Karpas-422 (cell line): ENCODE data around the gene FOXG1. TPM values are rescaled to one million over a fixed set of nuclear protein-coding genes. Genes with fewer than 3 reads are reported as not detected.

ENCODE experiments used
- DNase-seq: peaks from one replicate; pipeline ENCODE4 v3.0.0-alpha.2; 2015
- H2AFZ ChIP-seq: fragments of 200-600 bp; sonication (generic); 2 replicates; pipeline ENCODE4 v1.6.1; 2014; ENCODE audit warnings: antibody characterized with exemption, low read length, mixed read lengths
- H3K27ac ChIP-seq: fragments of 200-600 bp; sonication (generic); 2 replicates; pipeline ENCODE4 v1.5.1; 2014; ENCODE audit warnings: mild to moderate bottlenecking, low read length, moderate library complexity
- H3K27me3 ChIP-seq: fragments of 200-600 bp; sonication (generic); 2 replicates; pipeline ENCODE4 v1.6.1; 2014; ENCODE audit warnings: low read length, mixed read lengths
- H3K36me3 ChIP-seq: fragments of 200-600 bp; sonication (generic); 2 replicates; pipeline ENCODE4 v1.6.1; 2014; ENCODE audit warnings: low read length, mixed read lengths; ENCODE audit not compliant: insufficient read depth
- H3K4me1 ChIP-seq: fragments of 200-600 bp; sonication (generic); 2 replicates; pipeline ENCODE4 v1.6.1; 2014; ENCODE audit warnings: mild to moderate bottlenecking, low read length, mixed read lengths
- H3K4me2 ChIP-seq: fragments of 200-600 bp; sonication (generic); 2 replicates; pipeline ENCODE4 v1.6.1; 2014; ENCODE audit warnings: low read length, low read depth, mild to moderate bottlenecking; ENCODE audit not compliant: poor library complexity, severe bottlenecking
- H3K4me3 ChIP-seq: fragments of 200-600 bp; sonication (generic); 2 replicates; pipeline ENCODE4 v1.5.1; 2014; ENCODE audit warnings: mild to moderate bottlenecking, antibody characterized with exemption, low read length, mixed read lengths
- H3K79me2 ChIP-seq: fragments of 200-600 bp; sonication (generic); 2 replicates; pipeline ENCODE4 v1.6.1; 2014; ENCODE audit warnings: mild to moderate bottlenecking, low read length, mixed read lengths
- H3K9ac ChIP-seq: fragments of 200-600 bp; sonication (generic); 2 replicates; pipeline ENCODE4 v1.6.0; 2014; ENCODE audit warnings: low read length
- H3K9me2 ChIP-seq: fragments of 200-600 bp; sonication (generic), shearing (Covaris generic); replicated peaks from 2 replicates; pipeline ENCODE4 v1.6.0; 2014; ENCODE audit warnings: mild to moderate bottlenecking, low read length, moderate library complexity; ENCODE audit not compliant: insufficient read depth
- H3K9me3 ChIP-seq: fragments of 300-700, 200-600 bp; sonication (generic); 2 replicates; pipeline ENCODE4 v1.6.1; 2014; ENCODE audit warnings: low read length, mixed read lengths
- H4K20me1 ChIP-seq: fragments of 200-600 bp; sonication (generic); 2 replicates; pipeline ENCODE4 v1.6.1; 2014; ENCODE audit warnings: mild to moderate bottlenecking, antibody characterized with exemption, low read length, low read depth; ENCODE audit not compliant: insufficient read depth
- total RNA-seq: library from RNA; depleted of rRNA; stranded (reverse); fragments of >200 nt; shearing (Covaris generic); gene quantifications from 2 replicates; pipeline ENCODE4 v1.2.3, GENCODE V29; 2014; ENCODE audit warnings: low replicate concordance

Gene FOXG1
- total RNA-seq, 1 experiment from 2014 or later, result not detected

DNA sequence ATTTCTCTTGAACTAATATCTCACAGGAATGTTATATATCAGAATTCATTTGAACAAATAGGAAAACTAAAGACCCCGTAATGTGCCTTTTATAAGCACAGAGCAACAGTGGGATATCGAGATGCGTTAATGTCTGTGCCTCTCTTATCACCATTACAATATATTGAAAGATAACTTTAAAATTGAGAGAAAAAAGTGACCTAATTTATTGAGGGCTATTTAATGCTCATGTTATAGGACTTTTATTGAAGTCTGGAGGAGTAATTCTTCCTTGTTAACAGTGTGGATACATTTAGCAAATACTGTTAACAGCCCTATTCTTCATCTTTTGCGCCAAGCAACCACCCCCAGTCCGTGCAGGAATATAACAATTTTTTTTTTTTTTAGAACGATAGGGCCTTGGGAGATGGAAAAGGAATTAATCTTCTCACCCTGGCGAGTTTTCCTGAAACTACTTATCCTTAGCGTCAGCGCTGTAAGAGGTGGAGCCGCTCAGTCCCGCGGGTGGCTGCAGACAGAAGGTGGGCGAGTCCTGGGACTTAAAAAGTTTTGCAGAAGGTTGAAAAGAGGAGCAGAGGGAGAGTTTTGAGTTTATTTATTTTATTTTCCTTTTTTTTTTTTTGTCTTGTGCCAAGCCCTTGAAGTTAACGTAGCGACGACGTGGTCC, 11.0 kb downstream of the FOXG1 start:
- Histone ChIP-seq H3K4me3 (no peak overlapping the region), H3K9me2 (no peaks in the 10 kb centered on the region), H3K79me2 (no peaks in the 10 kb centered on the region), H4K20me1 (no peaks in the 10 kb centered on the region), H3K27ac (no peak overlapping the region), H3K4me2 (no peak overlapping the region), H2AFZ (no peak overlapping the region), H3K9me3 (peaks cover 67% of the 10 kb centered on the region), H3K27me3 (no peaks in the 10 kb centered on the region), H3K36me3 (no peaks in the 10 kb centered on the region), H3K9ac (no peak overlapping the region), H3K4me1 (no peaks in the 10 kb centered on the region)
- DNase-seq, result no peak

DNA sequence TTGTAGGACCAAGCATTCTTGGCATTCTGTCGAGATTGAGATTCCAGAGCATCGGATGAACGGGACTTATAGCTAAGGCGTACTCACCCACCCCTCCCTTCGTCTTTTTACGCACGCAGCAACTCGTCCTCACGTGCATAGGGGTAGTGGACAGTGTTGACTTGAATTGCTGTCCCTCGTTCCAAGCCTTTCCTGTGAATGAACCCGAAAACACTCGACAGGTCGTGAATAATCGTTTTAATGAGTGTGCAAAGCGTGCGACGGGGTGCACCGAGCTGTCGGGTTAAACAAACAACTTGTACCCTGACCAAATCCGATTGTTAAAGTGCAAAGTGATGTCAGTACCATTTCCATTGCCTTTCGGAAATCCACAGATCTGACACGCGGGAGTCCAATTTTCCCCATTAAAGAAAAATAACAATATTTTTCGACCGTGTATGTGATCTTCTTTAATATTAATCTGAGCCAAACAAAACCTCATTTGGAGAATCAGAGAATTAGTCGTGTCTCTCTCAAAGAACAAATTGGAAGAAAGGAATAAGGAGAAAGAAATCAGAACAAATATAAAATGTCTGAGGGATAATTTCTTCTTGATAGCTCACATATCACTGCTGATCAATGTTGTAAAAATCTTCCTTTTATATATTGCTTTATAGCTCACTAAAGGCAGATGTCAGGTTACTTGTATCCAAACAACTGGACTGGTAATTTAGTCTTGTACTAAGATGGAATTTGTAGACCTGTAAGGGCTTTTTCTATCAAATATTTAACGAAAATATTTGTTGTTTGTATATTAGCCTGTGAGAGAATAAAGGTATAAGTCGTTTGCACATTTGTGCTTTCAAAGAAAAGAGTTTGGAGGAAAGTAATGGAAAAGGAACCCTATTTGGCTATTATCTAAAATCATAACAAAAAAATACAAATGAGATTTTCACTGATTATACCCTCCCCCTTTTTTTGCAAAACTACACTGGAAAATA, 11.8 kb downstream of the FOXG1 start:
- Histone ChIP-seq H3K36me3 (no peaks in the 10 kb centered on the region), H3K27me3 (no peaks in the 10 kb centered on the region), H3K79me2 (no peaks in the 10 kb centered on the region), H3K4me3 (no peak overlapping the region), H3K9me2 (no peaks in the 10 kb centered on the region), H3K27ac (no peak overlapping the region), H3K9ac (no peak overlapping the region), H3K9me3 (peaks cover 69% of the 10 kb centered on the region), H3K4me1 (no peaks in the 10 kb centered on the region), H3K4me2 (no peak overlapping the region), H4K20me1 (no peaks in the 10 kb centered on the region), H2AFZ (no peak overlapping the region)
- DNase-seq, result no peak

DNA sequence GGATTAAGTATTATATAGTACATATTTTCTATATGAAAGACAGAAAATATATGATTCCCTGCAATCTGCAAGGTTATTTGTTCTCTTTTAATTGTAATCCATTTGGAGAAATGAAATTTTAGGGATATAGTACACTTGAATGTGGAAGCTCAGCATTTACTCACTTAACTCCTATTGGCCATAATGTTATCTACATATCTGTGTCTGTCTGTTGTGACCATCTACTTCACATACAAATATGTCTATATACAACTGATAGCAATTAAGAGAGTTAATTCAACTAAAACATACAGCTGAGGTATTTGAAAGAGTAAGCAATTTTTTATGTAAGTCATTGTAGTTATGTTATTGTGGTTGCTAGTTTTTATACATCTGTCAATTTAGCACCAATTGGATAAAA, 12.9 kb downstream of the FOXG1 start:
- H2AFZ ChIP-seq, result no peak overlapping the region
- no peaks in the 10 kb centered on the region for H4K20me1 ChIP-seq
- H3K9me3 ChIP-seq, result peaks cover 70% of the 10 kb centered on the region
- H3K79me2 ChIP-seq, result no peaks in the 10 kb centered on the region
- no peak overlapping the region for H3K4me3 ChIP-seq
- no peak overlapping the region for H3K9ac ChIP-seq
- H3K27ac ChIP-seq, result no peak overlapping the region
- H3K36me3 ChIP-seq, result no peaks in the 10 kb centered on the region
- H3K27me3 ChIP-seq, result no peaks in the 10 kb centered on the region
- no peaks in the 10 kb centered on the region for H3K9me2 ChIP-seq
- DNase-seq, result no peak
- H3K4me2 ChIP-seq, result no peak overlapping the region
- no peaks in the 10 kb centered on the region for H3K4me1 ChIP-seq

DNA sequence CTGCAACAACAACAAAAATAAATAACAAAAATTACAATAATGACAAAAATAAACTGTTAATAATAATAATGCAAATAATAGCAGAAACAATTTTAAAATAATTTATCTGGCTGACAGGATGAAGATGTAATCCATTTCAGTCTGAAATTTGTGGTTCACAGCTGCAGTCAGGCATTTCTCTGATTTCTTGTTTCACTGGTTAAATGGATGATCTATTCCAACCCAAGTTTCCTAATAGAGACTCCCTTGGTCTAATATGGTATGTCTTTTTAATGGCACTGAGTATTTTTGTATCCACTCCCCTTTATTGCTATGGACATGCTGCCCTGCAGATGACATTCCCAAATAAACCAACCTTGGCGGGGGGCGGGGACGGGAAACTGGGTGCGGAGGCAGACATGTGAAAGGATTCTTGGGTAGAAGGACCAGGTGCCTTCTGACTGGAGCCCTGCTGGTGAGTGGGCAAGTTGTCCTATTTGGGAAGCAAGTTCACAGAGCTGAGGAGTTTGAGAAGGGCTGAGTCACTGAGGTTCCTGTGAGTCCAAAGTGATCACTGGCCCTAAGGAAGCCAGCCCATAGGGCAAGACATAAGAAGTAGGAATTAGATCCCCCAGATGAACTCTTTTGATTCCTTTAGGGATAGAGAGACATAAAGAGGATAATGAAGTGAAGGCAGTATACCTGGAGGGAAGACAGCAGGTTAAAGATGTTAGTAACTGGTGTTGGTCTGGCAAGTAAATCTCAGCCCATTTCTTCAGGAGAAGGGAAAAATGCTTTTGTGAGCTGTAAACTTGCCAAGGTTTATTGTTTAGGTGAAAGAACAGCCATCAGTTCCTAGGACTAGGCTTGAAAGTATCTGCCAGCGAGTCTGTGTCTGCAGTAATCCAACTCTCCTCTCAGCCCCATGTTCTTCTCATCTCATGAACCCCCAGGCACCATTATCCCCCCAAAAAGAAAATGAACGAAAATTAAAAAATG, 14.5 kb downstream of the FOXG1 start:
- Histone ChIP-seq H3K9me3 (peaks cover 72% of the 10 kb centered on the region), H3K9me2 (no peaks in the 10 kb centered on the region), H3K4me1 (no peaks in the 10 kb centered on the region), H3K79me2 (no peaks in the 10 kb centered on the region), H3K27me3 (no peaks in the 10 kb centered on the region), H3K9ac (no peak overlapping the region), H2AFZ (no peak overlapping the region), H4K20me1 (no peaks in the 10 kb centered on the region), H3K4me3 (no peak overlapping the region), H3K27ac (no peak overlapping the region), H3K4me2 (no peak overlapping the region), H3K36me3 (no peaks in the 10 kb centered on the region)
- no peak for DNase-seq

DNA sequence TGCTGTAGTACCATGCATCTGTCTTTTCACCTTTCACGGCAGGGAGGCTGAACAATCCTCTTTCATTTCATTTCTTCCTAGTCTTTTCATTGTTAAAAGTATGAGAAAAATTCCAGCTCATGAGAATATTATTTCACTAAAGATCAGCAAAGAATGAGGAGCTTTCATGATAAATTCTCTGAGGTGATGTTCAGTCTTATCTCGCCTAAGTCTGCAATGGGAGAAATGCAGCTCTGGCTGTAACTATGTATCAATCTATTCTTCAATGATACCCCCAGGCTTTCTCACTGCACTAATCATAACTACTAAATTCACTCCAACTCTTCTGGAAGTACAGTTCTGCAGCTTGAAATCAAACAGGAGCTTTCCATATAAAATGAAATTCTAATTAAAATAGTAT, 15.7 kb downstream of the FOXG1 start:
- H3K4me2 ChIP-seq, result no peak overlapping the region
- H3K27me3 ChIP-seq, result no peaks in the 10 kb centered on the region
- H3K4me1 ChIP-seq, result no peaks in the 10 kb centered on the region
- H3K9me3 ChIP-seq, result peaks cover 82% of the 10 kb centered on the region
- H3K9me2 ChIP-seq, result no peaks in the 10 kb centered on the region
- H3K27ac ChIP-seq, result no peak overlapping the region
- no peak for DNase-seq
- no peaks in the 10 kb centered on the region for H3K79me2 ChIP-seq
- no peak overlapping the region for H2AFZ ChIP-seq
- no peak overlapping the region for H3K4me3 ChIP-seq
- H3K9ac ChIP-seq, result no peak overlapping the region
- no peaks in the 10 kb centered on the region for H4K20me1 ChIP-seq
- H3K36me3 ChIP-seq, result no peaks in the 10 kb centered on the region

DNA sequence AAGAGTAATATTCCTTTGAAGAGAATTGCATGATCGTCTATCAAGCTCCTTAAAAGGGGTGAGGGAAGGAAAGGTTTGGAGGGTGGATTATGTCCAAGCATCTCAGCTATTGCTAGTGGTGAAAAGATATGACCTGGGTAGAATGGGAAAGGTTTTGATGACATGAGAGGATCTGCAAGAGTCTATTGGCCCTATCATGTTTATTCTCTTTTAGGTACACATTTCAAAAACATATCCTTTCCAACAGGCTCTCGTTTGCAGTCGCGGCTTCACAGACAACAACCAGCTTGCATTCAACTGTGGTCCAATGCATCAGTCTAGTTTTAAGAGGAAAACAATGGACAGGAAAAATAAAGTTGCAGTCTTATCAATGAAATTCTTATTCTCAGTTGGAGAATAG, 17.1 kb downstream of the FOXG1 start:
- Histone ChIP-seq H3K4me2 (no peak overlapping the region), H3K27ac (no peak overlapping the region), H3K9me2 (no peaks in the 10 kb centered on the region), H3K79me2 (no peaks in the 10 kb centered on the region), H3K27me3 (no peaks in the 10 kb centered on the region), H3K9ac (no peak overlapping the region), H3K4me3 (no peak overlapping the region), H4K20me1 (no peaks in the 10 kb centered on the region), H3K4me1 (no peaks in the 10 kb centered on the region), H3K36me3 (no peaks in the 10 kb centered on the region), H3K9me3 (peaks cover 80% of the 10 kb centered on the region), H2AFZ (no peak overlapping the region)
- DNase-seq, result no peak

DNA sequence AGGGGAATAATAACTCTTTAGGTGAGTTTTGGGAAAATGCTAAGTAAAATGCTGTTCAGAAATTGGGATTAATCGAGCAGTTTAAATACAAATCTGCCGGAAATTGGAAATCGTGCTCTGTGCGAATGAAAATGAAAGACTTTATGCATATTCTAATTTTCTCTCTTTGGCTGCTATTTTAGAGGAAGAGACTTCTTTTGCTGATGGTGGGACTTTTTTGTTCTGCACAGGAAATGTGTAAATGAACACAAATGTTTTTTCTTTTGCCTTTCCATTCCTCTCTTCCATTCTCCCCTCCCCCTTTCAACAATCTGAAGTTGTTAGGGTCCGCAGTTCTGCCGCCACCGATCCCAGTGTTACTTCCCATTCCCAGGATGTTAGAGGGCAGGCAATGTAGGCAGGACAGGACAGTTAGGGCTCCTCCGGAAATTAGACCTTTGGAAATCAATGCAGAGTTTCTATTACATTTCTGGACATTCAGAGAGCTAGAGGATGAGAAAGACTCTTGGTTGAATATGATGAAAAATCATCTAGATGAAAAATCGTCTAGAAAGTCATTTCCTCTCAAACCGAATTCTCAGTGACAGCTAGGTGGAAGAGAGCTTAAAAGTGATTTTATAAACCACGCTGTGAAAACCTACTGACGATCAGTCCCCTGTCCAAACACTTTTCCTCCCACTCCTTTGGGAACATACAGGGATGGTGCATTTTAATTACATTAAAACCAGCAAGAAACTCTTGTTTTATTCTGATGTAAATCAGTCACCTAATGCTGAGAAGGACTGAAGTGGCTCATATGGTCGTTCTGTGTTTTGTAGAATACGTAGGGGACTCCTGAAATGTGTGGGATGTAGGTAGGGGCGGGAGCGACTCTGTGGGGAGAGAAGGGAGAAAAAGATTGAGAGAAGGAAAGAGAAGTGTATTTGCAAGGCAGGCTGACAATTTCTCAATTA, 17.8 kb downstream of the FOXG1 start:
- no peak overlapping the region for H3K4me2 ChIP-seq
- no peak overlapping the region for H2AFZ ChIP-seq
- H3K27me3 ChIP-seq, result no peaks in the 10 kb centered on the region
- no peak overlapping the region for H3K9ac ChIP-seq
- H3K36me3 ChIP-seq, result no peaks in the 10 kb centered on the region
- no peak for DNase-seq
- H3K27ac ChIP-seq, result no peak overlapping the region
- peaks cover 78% of the 10 kb centered on the region for H3K9me3 ChIP-seq
- no peak overlapping the region for H3K4me3 ChIP-seq
- no peaks in the 10 kb centered on the region for H4K20me1 ChIP-seq
- no peaks in the 10 kb centered on the region for H3K4me1 ChIP-seq
- H3K79me2 ChIP-seq, result no peaks in the 10 kb centered on the region
- no peaks in the 10 kb centered on the region for H3K9me2 ChIP-seq
